GM12878 (cell line): ENCODE results near the gene UBQLN4. TPM values are rescaled to one million over a fixed set of nuclear protein-coding genes. Genes with fewer than 3 reads are reported as not detected.

Experiments used
- ATAC-seq: fragments of 200-7000 bp; cut with Tn5 transposase; 3 replicates; pipeline ENCODE4 v1.9.1; 2020; ENCODE audit warnings: mild to moderate bottlenecking, moderate library complexity
- BruUV-seq: library from RNA; stranded (reverse); fragments of 400-500 nt; replicated peaks from 2 replicates; lab custom pipeline; 2021; lab: Mats Ljungman, UMichigan
- CTCF ChIA-PET: fragments of 300-600 bp; sonication (Branson Sonifier 250); formaldehyde crosslinking; extraction: SDS; loops from one replicate; lab custom pipeline; 2021; ENCODE audit warnings: inconsistent platforms; lab: Yijun Ruan, JAX
- POLR2A ChIA-PET: fragments of 350-600 bp; formaldehyde crosslinking; extraction: SDS; loops from one replicate; lab custom pipeline; 2021; ENCODE audit warnings: inconsistent platforms; lab: Charles Lee
- RAD21 ChIA-PET: fragments of 300-600 bp; sonication (Branson Sonifier 250); formaldehyde crosslinking; loops from one replicate; lab custom pipeline; 2023; ENCODE audit warnings: antibody characterized with exemption; ENCODE audit not compliant: unreplicated experiment; lab: Charles Lee
- SMC1A ChIA-PET: fragments of 300-600 bp; sonication (Branson Sonifier 250); formaldehyde crosslinking; loops from one replicate; lab custom pipeline; 2023; ENCODE audit not compliant: unreplicated experiment, uncharacterized antibody; lab: Charles Lee
- DNase-seq: peaks from one replicate; pipeline ENCODE4 v3.0.0-alpha.2; 2011; ENCODE audit warnings: low read depth, low spot score
- FAIRE-seq: peaks from 3 replicates; lab custom pipeline; 2011; peaks lifted over from hg19 to GRCh38; lab: Jason Lieb, UNC
- H2AFZ ChIP-seq: 2 replicates; pipeline ENCODE4 v1.6.0; 2011; ENCODE audit warnings: low read depth, low read length, control low read depth; ENCODE audit not compliant: control insufficient read depth
- H3K27ac ChIP-seq: 2 replicates; pipeline ENCODE4 v1.5.1; 2011; ENCODE audit warnings: control low read depth; ENCODE audit not compliant: control insufficient read depth, insufficient read depth
- H3K27me3 ChIP-seq, 2 experiments: replicated peaks in 1 of 2; 2 replicates each; pipeline versions ENCODE4 v1.6.0 to v1.6.1; 2011; ENCODE audit warnings: low read length in 1 of 2; ENCODE audit not compliant: control insufficient read depth in 2 of 2, insufficient read depth in 2 of 2
- H3K36me3 ChIP-seq, 2 experiments: 2 replicates each; pipeline ENCODE4 v1.5.1; 2011; ENCODE audit warnings: low read length in 1 of 2; ENCODE audit not compliant: control insufficient read depth in 2 of 2, insufficient read depth in 2 of 2
- H3K4me1 ChIP-seq: 2 replicates; pipeline ENCODE4 v1.6.1; 2011; ENCODE audit warnings: mild to moderate bottlenecking, low read length, moderate library complexity, mixed read lengths; ENCODE audit not compliant: control insufficient read depth, insufficient read depth
- H3K4me2 ChIP-seq: 2 replicates; pipeline ENCODE4 v1.6.0; 2011; ENCODE audit warnings: control low read depth; ENCODE audit not compliant: control insufficient read depth, insufficient read depth
- H3K4me3 ChIP-seq: fragments of 200-600 bp; sonication (generic); 2 replicates; pipeline ENCODE4 v1.5.1; 2016
- H3K79me2 ChIP-seq: 2 replicates; pipeline ENCODE4 v1.6.0; 2011; ENCODE audit warnings: low read length; ENCODE audit not compliant: control insufficient read depth, insufficient read depth
- H3K9ac ChIP-seq: 2 replicates; pipeline ENCODE4 v1.8.0; 2011; ENCODE audit warnings: low read length, control low read depth, mixed read lengths; ENCODE audit not compliant: control insufficient read depth, insufficient read depth
- H3K9me3 ChIP-seq: replicated peaks from 3 replicates; pipeline ENCODE4 v1.5.1; 2011; ENCODE audit warnings: mild to moderate bottlenecking, low read length; ENCODE audit not compliant: control insufficient read depth, insufficient read depth
- H4K20me1 ChIP-seq: 2 replicates; pipeline ENCODE4 v1.6.0; 2011; ENCODE audit not compliant: control insufficient read depth, insufficient read depth
- CBX5 ChIP-seq: sonication (generic); IDR thresholded peaks from 2 replicates; pipeline ENCODE4 v1.6.1; 2016; ENCODE audit warnings: low read depth, moderate library complexity, mild to moderate bottlenecking, inconsistent platforms
- CHD1 ChIP-seq: IDR thresholded peaks from 2 replicates; pipeline ENCODE4 v1.6.1; 2012; ENCODE audit warnings: low read depth, low read length, improper control_type of control experiment
- HCFC1 ChIP-seq: fragments of 150-350 bp; IDR thresholded peaks from 2 replicates; pipeline ENCODE4 v1.6.1; 2014; ENCODE audit warnings: low read length
- HDGF ChIP-seq: fragments of 450-650 bp; IDR thresholded peaks from 2 replicates; pipeline ENCODE4 v1.6.1; 2016; ENCODE audit warnings: antibody characterized with exemption
- KLF5 ChIP-seq: fragments of 450-650 bp; IDR thresholded peaks from 2 replicates; pipeline ENCODE4 v1.6.1; 2014; ENCODE audit warnings: mild to moderate bottlenecking; ENCODE audit not compliant: partially characterized antibody
- MYC ChIP-seq: IDR thresholded peaks from 2 replicates; pipeline ENCODE4 v1.6.1; 2011; ENCODE audit warnings: mild to moderate bottlenecking, low read length, moderate library complexity, inconsistent platforms; ENCODE audit not compliant: insufficient read depth, insufficient replicate concordance, insufficient read length, severe bottlenecking
- RCOR1 ChIP-seq: conservative IDR thresholded peaks from 2 replicates; pipeline ENCODE4 v1.6.1; 2012; ENCODE audit warnings: low read depth, low read length, improper control_type of control experiment
- SIN3A ChIP-seq: IDR thresholded peaks from 2 replicates; pipeline ENCODE4 v1.6.1; 2012; ENCODE audit warnings: low read depth, low read length, improper control_type of control experiment
- TBL1XR1 ChIP-seq: IDR thresholded peaks from 2 replicates; pipeline ENCODE4 v1.6.1; 2012; ENCODE audit warnings: low read depth, low read length, improper control_type of control experiment
- YBX1 ChIP-seq: fragments of 450-650 bp; IDR thresholded peaks from 2 replicates; pipeline ENCODE4 v1.6.1; 2016; ENCODE audit warnings: antibody characterized with exemption
- ZNF207 ChIP-seq: fragments of 450-650 bp; IDR thresholded peaks from 2 replicates; pipeline ENCODE4 v1.6.1; 2014; ENCODE audit warnings: antibody characterized with exemption, mild to moderate bottlenecking, borderline replicate concordance
- WGBS: methylation state at CpG from one replicate; pipeline ENCODE4 v1.1.6; 2016; ENCODE audit warnings: low lambda C conversion rate; ENCODE audit not compliant: insufficient replicate concordance, insufficient coverage; ENCODE audit errors: missing lambda C conversion rate; 5-methylcytosine and 5-hydroxymethylcytosine counted together
- in situ Hi-C: fragments of 300-500 bp; cut with MboI; formaldehyde crosslinking; loops from 9 replicates; pipeline ENCODE4 v1.14.3; 2018; ENCODE audit warnings: mixed read lengths
- intact Hi-C: fragments of 100-400 bp; cut with micrococcal nuclease; formaldehyde crosslinking; loops from one replicate; pipeline ENCODE4 v1.14.2; 2022; ENCODE audit not compliant: unreplicated experiment
- polyA plus RNA-seq, 11 experiments: library from polyadenylated mRNA; depleted of rRNA in 4 of 11; unstranded in 6 of 11; stranded (reverse) in 5 of 11; fragments of >200 nt; fragmentation: Nextera tagmentation in 4 of 11; fragmentation: Illumina TruSeq in 1 of 11; extraction: Ambion mirVana in 4 of 11; extraction: Trizol in 1 of 11; gene quantifications; 1 replicate in 1 of 11; 2 replicates in 10 of 11; pipeline versions ENCODE4 v1.2.1 to v1.2.3, GENCODE V29; 2011 to 2016; ENCODE audit warnings: inconsistent platforms in 2 of 11, missing spikeins in 2 of 11, low read depth in 1 of 11
- total RNA-seq, 4 experiments: library from RNA; depleted of rRNA in 3 of 4; stranded (reverse); fragments of >200 nt in 3 of 4; fragmentation: Illumina TruSeq in 1 of 4; extraction: Trizol in 1 of 4; gene quantifications; 2 replicates each; pipeline versions ENCODE4 v1.2.1 to v1.2.3, GENCODE V29; 2013 to 2021
- TF ChIP-seq, protein P1 (sequence below): IDR thresholded peaks from 2 replicates; pipeline ENCODE4 v1.6.1; 2011; ENCODE audit warnings: low read depth, mild to moderate bottlenecking, low read length, moderate library complexity, borderline replicate concordance; ENCODE audit errors: extremely low read depth
- TF ChIP-seq, protein P2 (sequence below): fragments of 450-650 bp; IDR thresholded peaks from 2 replicates; pipeline ENCODE4 v1.6.1; 2014; ENCODE audit warnings: mild to moderate bottlenecking
- TF ChIP-seq, protein P3 (sequence below): IDR thresholded peaks from 2 replicates; pipeline ENCODE4 v1.6.1; 2011; ENCODE audit warnings: low read depth, low read length, improper control_type of control experiment, borderline replicate concordance
- TF ChIP-seq, protein P4 (sequence below): fragments of 450-650 bp; IDR thresholded peaks from 2 replicates; pipeline ENCODE4 v1.6.1; 2017; ENCODE audit warnings: mild to moderate bottlenecking

The UBQLN4 gene
- total and polyA plus RNA-seq, 10 of the 15 experiments (the other 5 are each of a cell fraction or from before 2014, with no cell fraction given), result 10.0 to 44.6 (median 19.7) TPM

DNA sequence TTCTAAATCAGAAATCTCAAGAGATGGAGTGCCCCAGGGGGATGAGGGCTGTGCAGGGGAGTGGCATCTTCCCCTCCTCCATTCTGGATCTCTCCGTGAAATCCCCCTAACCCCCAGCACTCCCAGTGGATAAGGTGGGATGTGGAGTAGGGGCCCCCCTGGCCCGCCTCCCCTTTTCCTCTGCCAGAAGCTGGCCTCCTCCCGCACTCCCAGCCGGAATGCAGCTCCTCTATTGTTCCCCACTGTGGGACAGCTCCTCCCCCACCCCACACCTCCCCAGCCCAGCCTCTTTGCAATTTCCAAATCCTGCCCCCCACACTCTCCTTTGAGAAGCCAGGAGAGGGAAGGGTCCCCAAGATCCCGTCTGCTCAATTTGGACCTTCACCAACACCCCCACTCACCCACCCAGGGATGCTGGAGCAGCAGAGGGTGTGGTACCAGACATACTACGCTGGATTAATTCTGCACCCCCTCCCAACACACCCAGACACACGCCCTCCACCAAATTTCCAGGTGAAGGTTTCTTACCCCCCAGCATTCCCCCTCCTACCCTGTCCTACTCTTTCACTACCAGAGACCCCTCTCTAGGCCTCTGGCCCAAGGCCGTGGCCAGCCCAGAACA is 26.8 kb upstream of the UBQLN4 start:
- Histone ChIP-seq H3K27me3 (peaks cover 0 to 2% of the 10 kb centered on the region in 2 experiments; a peak in 1 of 4 replicates), H3K4me1 (peaks cover 10% of the 10 kb centered on the region), H4K20me1 (no peaks in the 10 kb centered on the region), H3K9ac (no peak overlapping the region), H3K36me3 (no peaks in the 10 kb centered on the region), H2AFZ (no peak overlapping the region), H3K79me2 (peaks cover 2% of the 10 kb centered on the region; the same call in 1 of the 2 replicates), H3K27ac (no peak overlapping the region), H3K9me3 (no peaks in the 10 kb centered on the region; the same call in 2 of the 3 replicates), H3K4me3 (no peak overlapping the region), H3K4me2 (no peak overlapping the region)
- BruUV-seq, result no TSS peak
- ChIA-PET CTCF (interaction anchor here (0.6 to 0.7 kb wide), 2 partner anchors 15 to 117 kb away, joined by 3 read pairs; no protein-coding TSS in a partner anchor), RAD21 (no interaction called here), POLR2A (no interaction called here), SMC1A (interaction anchor here (1.6 kb wide), 1 partner anchor 12 kb away, joined by 5 read pairs; no protein-coding TSS in a partner anchor)
- ATAC-seq (no peak), FAIRE-seq (no peak)
- intact Hi-C loops (no loop called here), in situ Hi-C loops (no loop called here)
- WGBS, result 63% methylated on average over 7 of the region's 8 CpGs
- TF ChIP-seq MYC (no peak), SIN3A (no peak), HDGF (no peak), KLF5 (no peak), ZNF207 (no peak), TBL1XR1 (no peak), CBX5 (no peak), RCOR1 (no peak), HCFC1 (no peak), CHD1 (no peak), YBX1 (no peak)
- TF ChIP-seq, protein P1, sequence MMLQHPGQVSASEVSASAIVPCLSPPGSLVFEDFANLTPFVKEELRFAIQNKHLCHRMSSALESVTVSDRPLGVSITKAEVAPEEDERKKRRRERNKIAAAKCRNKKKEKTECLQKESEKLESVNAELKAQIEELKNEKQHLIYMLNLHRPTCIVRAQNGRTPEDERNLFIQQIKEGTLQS, result no peak
- TF ChIP-seq, protein P2, sequence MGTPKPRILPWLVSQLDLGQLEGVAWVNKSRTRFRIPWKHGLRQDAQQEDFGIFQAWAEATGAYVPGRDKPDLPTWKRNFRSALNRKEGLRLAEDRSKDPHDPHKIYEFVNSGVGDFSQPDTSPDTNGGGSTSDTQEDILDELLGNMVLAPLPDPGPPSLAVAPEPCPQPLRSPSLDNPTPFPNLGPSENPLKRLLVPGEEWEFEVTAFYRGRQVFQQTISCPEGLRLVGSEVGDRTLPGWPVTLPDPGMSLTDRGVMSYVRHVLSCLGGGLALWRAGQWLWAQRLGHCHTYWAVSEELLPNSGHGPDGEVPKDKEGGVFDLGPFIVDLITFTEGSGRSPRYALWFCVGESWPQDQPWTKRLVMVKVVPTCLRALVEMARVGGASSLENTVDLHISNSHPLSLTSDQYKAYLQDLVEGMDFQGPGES, result no peak
- TF ChIP-seq, protein P3, sequence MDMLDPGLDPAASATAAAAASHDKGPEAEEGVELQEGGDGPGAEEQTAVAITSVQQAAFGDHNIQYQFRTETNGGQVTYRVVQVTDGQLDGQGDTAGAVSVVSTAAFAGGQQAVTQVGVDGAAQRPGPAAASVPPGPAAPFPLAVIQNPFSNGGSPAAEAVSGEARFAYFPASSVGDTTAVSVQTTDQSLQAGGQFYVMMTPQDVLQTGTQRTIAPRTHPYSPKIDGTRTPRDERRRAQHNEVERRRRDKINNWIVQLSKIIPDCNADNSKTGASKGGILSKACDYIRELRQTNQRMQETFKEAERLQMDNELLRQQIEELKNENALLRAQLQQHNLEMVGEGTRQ, result no peak
- TF ChIP-seq, protein P4, sequence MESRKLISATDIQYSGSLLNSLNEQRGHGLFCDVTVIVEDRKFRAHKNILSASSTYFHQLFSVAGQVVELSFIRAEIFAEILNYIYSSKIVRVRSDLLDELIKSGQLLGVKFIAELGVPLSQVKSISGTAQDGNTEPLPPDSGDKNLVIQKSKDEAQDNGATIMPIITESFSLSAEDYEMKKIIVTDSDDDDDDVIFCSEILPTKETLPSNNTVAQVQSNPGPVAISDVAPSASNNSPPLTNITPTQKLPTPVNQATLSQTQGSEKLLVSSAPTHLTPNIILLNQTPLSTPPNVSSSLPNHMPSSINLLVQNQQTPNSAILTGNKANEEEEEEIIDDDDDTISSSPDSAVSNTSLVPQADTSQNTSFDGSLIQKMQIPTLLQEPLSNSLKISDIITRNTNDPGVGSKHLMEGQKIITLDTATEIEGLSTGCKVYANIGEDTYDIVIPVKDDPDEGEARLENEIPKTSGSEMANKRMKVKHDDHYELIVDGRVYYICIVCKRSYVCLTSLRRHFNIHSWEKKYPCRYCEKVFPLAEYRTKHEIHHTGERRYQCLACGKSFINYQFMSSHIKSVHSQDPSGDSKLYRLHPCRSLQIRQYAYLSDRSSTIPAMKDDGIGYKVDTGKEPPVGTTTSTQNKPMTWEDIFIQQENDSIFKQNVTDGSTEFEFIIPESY, result no peak
- TF ChIP-seq, all 136 proteins: peak for 0
- DNase-seq, result no peak
